Hypothalamus (tissue), 51 donors: ENCODE data around the gene CEP72.

Experiments
- DNase-seq, 51 donors: peaks; one replicate each; lab custom pipeline; 2025; lab: John Stamatoyannopoulos, UW

Gene CEP72

GRCh38 chr5:610744-611730 lies 1.1 kb upstream of the CEP72 start:
- DNase-seq = no peak

- peak in 1 of 51 donors; percentile 40 for DNase-seq
Measured at GRCh38 chr5:612498-613424, 621 bp downstream of the CEP72 start.

GRCh38 chr5:616484-617039 lies 4.4 kb downstream of the CEP72 start:
- no peak for DNase-seq

- DNase-seq = no peak
Measured at GRCh38 chr5:617896-618295, 5.8 kb downstream of the CEP72 start.

- no peak for DNase-seq
Measured at GRCh38 chr5:618450-618849, 6.3 kb downstream of the CEP72 start.

GRCh38 chr5:619444-619843 lies 7.3 kb downstream of the CEP72 start:
- DNase-seq = no peak

GRCh38 chr5:620152-620551 lies 8.0 kb downstream of the CEP72 start:
- no peak for DNase-seq

GRCh38 chr5:620586-621180 lies 8.5 kb downstream of the CEP72 start:
- no peak for DNase-seq

GRCh38 chr5:621341-621761 lies 9.2 kb downstream of the CEP72 start:
- DNase-seq = no peak

- DNase-seq = no peak
Measured at GRCh38 chr5:622359-622758, 10.2 kb downstream of the CEP72 start.

GRCh38 chr5:622946-623522 lies 10.9 kb downstream of the CEP72 start:
- DNase-seq = no peak

- peak in 1 of 51 donors; percentile 11 for DNase-seq
Measured at GRCh38 chr5:623531-623930, 11.4 kb downstream of the CEP72 start.

GRCh38 chr5:624118-624950 lies 12.2 kb downstream of the CEP72 start:
- DNase-seq = no peak

GRCh38 chr5:624951-625230 lies 12.8 kb downstream of the CEP72 start:
- DNase-seq = no peak

- DNase-seq = no peak
Measured at GRCh38 chr5:625516-625915, 13.4 kb downstream of the CEP72 start.

GRCh38 chr5:626850-627249 lies 14.7 kb downstream of the CEP72 start:
- DNase-seq = no peak

- no peak for DNase-seq
Measured at GRCh38 chr5:627840-628239, 15.7 kb downstream of the CEP72 start.

GRCh38 chr5:628351-629205 lies 16.4 kb downstream of the CEP72 start:
- peak in 1 of 51 donors; percentile 11 for DNase-seq
